Stimulated activated CD8-positive, alpha-beta memory T cell treated with anti-CD3 and anti-CD28 coated beads, Interleukin-15, amount 100 ng/mL, for 4 hours (primary cell): Measurements from ENCODE around the gene ZNF317.
A peak's percentile ranks its signal among the peaks of the same experiment; 100 is the strongest.
"Not testable (repeated sequence)": the region's sequence is repeated elsewhere in the genome, so short reads cannot be mapped to it uniquely, and the experiment has no call there.

ENCODE experiments used
- DNase-seq, 2 donors: peaks; one replicate each; pipeline ENCODE4 v3.0.0-alpha.2; 2020; ENCODE audit warnings: low read depth in 2 of 2

ZNF317 gene

GRCh38 chr19:9175326-9175725 is 35.1 kb downstream of the ZNF317 start:
- no peak for DNase-seq

GRCh38 chr19:9178901-9179300 is 38.7 kb downstream of the ZNF317 start, which contains the start of gene OR7D2:
OR7D2 (plus strand) TSS chr19:9178979; CDS start chr19:9185782, 6,803 bp downstream.
- DNase-seq = no peak

GRCh38 chr19:9183000-9183399 is 42.8 kb downstream of the ZNF317 start:
- no peak for DNase-seq

GRCh38 chr19:9187191-9187590 is 47.0 kb downstream of the ZNF317 start:
- no peak for DNase-seq

GRCh38 chr19:9189535-9189934 is 49.3 kb downstream of the ZNF317 start:
- DNase-seq = no peak

- DNase-seq = not testable (repeated sequence)
Observed at GRCh38 chr19:9198044-9198443, 57.8 kb downstream of the ZNF317 start.

- peak; percentile 17 to 33 for DNase-seq
Observed at GRCh38 chr19:9205501-9206113, 65.4 kb downstream of the ZNF317 start.
